HCT116 (cell line): ENCODE data around the gene RNF150. TPM values are rescaled to one million over a fixed set of nuclear protein-coding genes. Genes with fewer than 3 reads are reported as not detected.

Experiments used
- ATAC-seq: fragments of 200-7000 bp; cut with Tn5 transposase; 2 replicates; pipeline ENCODE4 v1.9.1; 2020; ENCODE audit warnings: mild to moderate bottlenecking, moderate library complexity
- BruUV-seq: library from RNA; stranded (reverse); fragments of 400-500 nt; replicated peaks from 2 replicates; lab custom pipeline; 2021; lab: Mats Ljungman, UMichigan
- CTCF ChIA-PET: fragments of 300-600 bp; sonication (Branson Sonifier 250); formaldehyde crosslinking; loops from one replicate; lab custom pipeline; 2021; ENCODE audit warnings: antibody characterized with exemption; lab: Charles Lee
- POLR2A ChIA-PET: fragments of 300-600, 350-600 bp; sonication (Branson Sonifier 250); formaldehyde crosslinking; loops from one replicate; lab custom pipeline; 2021; ENCODE audit warnings: antibody characterized with exemption; lab: Charles Lee
- RAD21 ChIA-PET, 2 experiments: fragments of 300-600 bp; sonication (Branson Sonifier 250); formaldehyde crosslinking; loops; one replicate each; lab custom pipeline; 2023; ENCODE audit warnings: low total read pairs in 2 of 2; ENCODE audit not compliant: uncharacterized antibody in 2 of 2, unreplicated experiment in 2 of 2, low non-redundant PET in 1 of 2; lab: Charles Lee
- DNase-seq: peaks from one replicate; pipeline ENCODE4 v3.0.0-alpha.2; 2010; ENCODE audit warnings: low read depth, low spot score
- H2AFZ ChIP-seq: fragments of 200-600 bp; shearing (Covaris generic), sonication (generic); 2 replicates; pipeline ENCODE4 v1.6.1; 2017; ENCODE audit warnings: low read depth, mixed run types, mixed read lengths, antibody characterized with exemption, low read length; ENCODE audit not compliant: poor library complexity, severe bottlenecking
- H3K27ac ChIP-seq: 2 replicates; pipeline ENCODE4 v1.5.1; 2012; ENCODE audit warnings: low read depth, low read length
- H3K27me3 ChIP-seq: fragments of 200-600 bp; sonication (generic); 2 replicates; pipeline ENCODE4 v1.6.1; 2016; ENCODE audit warnings: mixed run types, low read length, mixed read lengths; ENCODE audit not compliant: insufficient read depth
- H3K36me3 ChIP-seq, 2 experiments: fragments of 200-500 bp in 1 of 2; fragments of 200-600 bp in 1 of 2; sonication (Bioruptor generic) in 1 of 2; sonication (generic) in 1 of 2; 2 replicates each; pipeline versions ENCODE4 v1.5.1 to v1.6.1; 2014 to 2016; ENCODE audit warnings: low read length in 2 of 2, inconsistent platforms in 1 of 2, mixed read lengths in 1 of 2, mixed run types in 1 of 2; ENCODE audit not compliant: insufficient read depth in 2 of 2, control insufficient read depth in 1 of 2
- H3K4me1 ChIP-seq, 2 experiments: fragments of 200-600 bp in 1 of 2; sonication (generic) in 1 of 2; 2 replicates each; pipeline versions ENCODE4 v1.5.1 to v1.6.1; 2012 to 2017; ENCODE audit warnings: low read length in 2 of 2, inconsistent platforms in 1 of 2, mild to moderate bottlenecking in 1 of 2, mixed read lengths in 1 of 2, mixed run types in 1 of 2, moderate library complexity in 1 of 2; ENCODE audit not compliant: insufficient read depth in 2 of 2, control insufficient read depth in 1 of 2
- H3K4me2 ChIP-seq: fragments of 200-600 bp; sonication (generic); 2 replicates; pipeline ENCODE4 v1.6.1; 2017; ENCODE audit warnings: mixed run types, low read length, mixed read lengths
- H3K4me3 ChIP-seq, 2 experiments: fragments of 200-600 bp in 1 of 2; sonication (generic) in 1 of 2; replicated peaks in 1 of 2; 2 replicates each; pipeline ENCODE4 v1.5.1; 2011 to 2016; ENCODE audit warnings: low read length in 2 of 2, control low read depth in 1 of 2, low read depth in 1 of 2, mild to moderate bottlenecking in 1 of 2, mixed read lengths in 1 of 2, mixed run types in 1 of 2
- H3K79me2 ChIP-seq: fragments of 200-600 bp; sonication (generic); 2 replicates; pipeline ENCODE4 v1.6.1; 2017; ENCODE audit warnings: mild to moderate bottlenecking, mixed run types, low read length, moderate library complexity, mixed read lengths; ENCODE audit not compliant: insufficient read depth
- H3K9ac ChIP-seq: fragments of 200-600 bp; sonication (generic); 2 replicates; pipeline ENCODE4 v1.6.1; 2016; ENCODE audit warnings: low read length, mixed read lengths
- H3K9me2 ChIP-seq: fragments of 200-600 bp; sonication (generic), shearing (Covaris generic); 2 replicates; pipeline ENCODE4 v1.6.1; 2017; ENCODE audit warnings: mixed run types, mild to moderate bottlenecking, moderate library complexity; ENCODE audit not compliant: insufficient read depth
- H3K9me3 ChIP-seq, 2 experiments: fragments of 200-500 bp in 1 of 2; fragments of 200-600 bp in 1 of 2; sonication (Bioruptor generic) in 1 of 2; sonication (generic) in 1 of 2; 2 replicates each; pipeline ENCODE4 v1.6.1; 2014 to 2017; ENCODE audit warnings: low read length in 2 of 2, mixed read lengths in 2 of 2, inconsistent platforms in 1 of 2, low read depth in 1 of 2, mild to moderate bottlenecking in 1 of 2, mixed run types in 1 of 2, moderate library complexity in 1 of 2; ENCODE audit not compliant: control insufficient read depth in 1 of 2, insufficient read depth in 1 of 2
- H4K20me1 ChIP-seq: fragments of 200-600 bp; sonication (generic), shearing (Covaris generic); 2 replicates; pipeline ENCODE4 v1.6.1; 2017; ENCODE audit warnings: mixed run types, mild to moderate bottlenecking, moderate library complexity; ENCODE audit not compliant: insufficient read depth
- CBX3 ChIP-seq: IDR thresholded peaks from 2 replicates; pipeline ENCODE4 v1.6.1; 2012; ENCODE audit warnings: low read depth
- EGR1 ChIP-seq: IDR thresholded peaks from 2 replicates; pipeline ENCODE4 v1.6.1; 2012; ENCODE audit warnings: low read depth
- ELF1 ChIP-seq: IDR thresholded peaks from 2 replicates; pipeline ENCODE4 v1.6.1; 2012; ENCODE audit warnings: low read depth, borderline replicate concordance
- EZH2 ChIP-seq: fragments of 200-600 bp; sonication (generic); IDR thresholded peaks from 2 replicates; pipeline ENCODE4 v1.6.1; 2017; ENCODE audit warnings: antibody characterized with exemption, mixed run types
- EZH2phosphoT487 ChIP-seq: fragments of 200-600 bp; IDR thresholded peaks from 2 replicates; pipeline ENCODE4 v1.6.1; 2018; ENCODE audit warnings: antibody characterized with exemption, borderline replicate concordance
- POLR2AphosphoS5 ChIP-seq: IDR thresholded peaks from 2 replicates; pipeline ENCODE4 v1.6.1; 2011; ENCODE audit warnings: mild to moderate bottlenecking, low read depth, low read length, moderate library complexity
- RAD21 ChIP-seq: IDR thresholded peaks from 2 replicates; pipeline ENCODE4 v1.6.1; 2012; ENCODE audit warnings: low read depth, mild to moderate bottlenecking
- SIN3A ChIP-seq: IDR thresholded peaks from 2 replicates; pipeline ENCODE4 v1.6.1; 2012; ENCODE audit warnings: low read depth
- SP1 ChIP-seq: IDR thresholded peaks from 2 replicates; pipeline ENCODE4 v1.6.1; 2012; ENCODE audit warnings: low read depth
- SRF ChIP-seq: IDR thresholded peaks from 2 replicates; pipeline ENCODE4 v1.6.1; 2012; ENCODE audit warnings: low read depth
- TCF7L2 ChIP-seq: IDR thresholded peaks from 2 replicates; pipeline ENCODE4 v1.7.0; 2011; ENCODE audit warnings: borderline replicate concordance, inconsistent platforms; ENCODE audit not compliant: insufficient read depth, insufficient read length; ENCODE audit errors: extremely low read depth
- ZFX ChIP-seq: fragments of 450-650 bp; IDR thresholded peaks from 2 replicates; pipeline ENCODE4 v1.6.1; 2017
- ZNF274 ChIP-seq: fragments of 200-500 bp; sonication (Bioruptor generic); IDR thresholded peaks from 2 replicates; pipeline ENCODE4 v1.6.1; 2014; ENCODE audit warnings: mild to moderate bottlenecking, low read depth, low read length, inconsistent platforms
- intact Hi-C: fragments of 100-400 bp; cut with micrococcal nuclease; formaldehyde crosslinking; loops from 2 replicates; pipeline ENCODE4 v1.10.0; 2022
- total RNA-seq: library from RNA; stranded (reverse); gene quantifications from one replicate; pipeline ENCODE4 v1.2.1, GENCODE V29; 2021; ENCODE audit not compliant: unreplicated experiment
- TF ChIP-seq, protein P1 (sequence below): IDR thresholded peaks from 2 replicates; pipeline ENCODE4 v1.6.1; 2012
- TF ChIP-seq, protein P2 (sequence below): IDR thresholded peaks from 2 replicates; pipeline ENCODE4 v1.6.1; 2011; ENCODE audit warnings: mild to moderate bottlenecking, low read length, moderate library complexity; ENCODE audit not compliant: insufficient replicate concordance; ENCODE audit errors: extremely low read depth
- TF ChIP-seq, protein P3 (sequence below): IDR thresholded peaks from 2 replicates; pipeline ENCODE4 v1.6.1; 2012; ENCODE audit warnings: low read depth

Gene RNF150
- total RNA-seq, 1 experiment from 2014 or later = 0.07 TPM

DNA sequence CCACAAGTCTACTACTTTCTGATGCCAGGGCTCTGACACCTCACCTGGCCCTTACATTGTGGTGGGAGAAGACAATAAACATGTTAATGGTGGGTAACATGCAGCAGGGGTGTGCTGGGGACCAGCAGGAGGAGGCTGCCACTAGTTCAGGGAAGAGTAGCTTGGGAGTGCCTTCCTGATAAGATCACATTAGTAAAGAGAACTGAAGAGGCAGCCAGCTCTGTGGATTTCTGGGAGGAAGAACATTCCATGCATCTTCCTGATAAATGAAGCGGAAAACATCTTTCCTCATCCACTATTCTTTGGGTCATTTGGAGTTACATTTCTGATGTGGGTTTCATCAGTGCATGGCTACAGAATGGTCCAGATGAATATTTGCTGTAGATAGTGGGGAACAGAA, 9.0 kb downstream of the RNF150 start:
- Histone ChIP-seq H3K9me3 (no peaks in the 10 kb centered on the region), H4K20me1 (no peaks in the 10 kb centered on the region), H2AFZ (no peak overlapping the region), H3K9ac (no peak overlapping the region), H3K36me3 (no peaks in the 10 kb centered on the region), H3K27ac (no peak overlapping the region), H3K4me3 (no peak overlapping the region), H3K27me3 (no peaks in the 10 kb centered on the region), H3K4me2 (no peak overlapping the region), H3K4me1 (no peaks in the 10 kb centered on the region), H3K79me2 (no peaks in the 10 kb centered on the region)
- intact Hi-C loops = no loop called here
- RAD21 ChIA-PET = no interaction called here
- no peak for ATAC-seq
- CTCF ChIA-PET = no interaction called here
- POLR2A ChIA-PET = no interaction called here
- no TSS peak for BruUV-seq
- TF ChIP-seq EZH2phosphoT487 (no peak), SIN3A (no peak), ELF1 (no peak)
- TF ChIP-seq, all 23 proteins: peak for 0
- no peak for DNase-seq
- H3K9me2 ChIP-seq = no peaks in the 10 kb centered on the region

DNA sequence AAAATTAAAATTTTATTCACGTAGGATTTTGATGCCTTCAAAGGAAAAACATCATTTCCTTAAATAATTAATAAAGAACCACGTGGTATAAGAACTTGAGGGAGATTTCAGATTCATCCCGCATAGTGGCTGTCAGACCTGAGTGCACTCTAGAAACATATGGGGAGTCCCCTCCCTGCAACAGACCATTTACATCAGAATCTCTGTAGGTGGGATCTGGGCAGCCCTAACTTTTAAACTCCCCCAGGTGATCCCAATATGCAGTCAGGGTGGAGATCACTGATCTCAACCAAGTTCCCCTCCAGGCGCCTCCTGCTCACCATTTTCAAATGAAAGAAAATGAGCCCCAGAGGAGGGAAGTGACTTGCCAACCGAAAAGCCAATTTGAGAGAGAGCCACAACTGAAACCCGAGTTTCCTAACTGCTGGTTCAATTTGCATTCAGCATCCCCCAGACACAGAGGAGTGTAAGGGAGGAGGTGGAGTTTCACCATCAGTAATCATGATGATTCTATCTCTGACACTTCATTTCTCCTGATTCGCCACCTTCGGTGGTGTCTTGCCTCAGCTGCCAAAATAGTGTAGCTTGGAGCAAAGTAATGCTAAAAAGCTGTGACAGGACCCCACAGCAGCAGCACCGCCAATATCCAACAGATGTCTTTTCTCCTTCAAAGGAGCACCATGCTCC, 11.4 kb downstream of the RNF150 start:
- H3K4me1 ChIP-seq = no peaks in the 10 kb centered on the region
- no peaks in the 10 kb centered on the region for H3K9me2 ChIP-seq
- H3K27me3 ChIP-seq = no peaks in the 10 kb centered on the region
- no peak overlapping the region for H3K9ac ChIP-seq
- BruUV-seq = no TSS peak
- no peak overlapping the region for H2AFZ ChIP-seq
- no peaks in the 10 kb centered on the region for H3K9me3 ChIP-seq
- H3K79me2 ChIP-seq = no peaks in the 10 kb centered on the region
- ChIA-PET RAD21 (no interaction called here), POLR2A (no interaction called here), CTCF (no interaction called here)
- H3K4me3 ChIP-seq = no peak overlapping the region
- H3K36me3 ChIP-seq = no peaks in the 10 kb centered on the region
- no peak for DNase-seq
- intact Hi-C loops = no loop called here
- ATAC-seq = no peak
- no peak overlapping the region for H3K4me2 ChIP-seq
- H4K20me1 ChIP-seq = no peaks in the 10 kb centered on the region
- no peak overlapping the region for H3K27ac ChIP-seq
- TF ChIP-seq, protein P1, sequence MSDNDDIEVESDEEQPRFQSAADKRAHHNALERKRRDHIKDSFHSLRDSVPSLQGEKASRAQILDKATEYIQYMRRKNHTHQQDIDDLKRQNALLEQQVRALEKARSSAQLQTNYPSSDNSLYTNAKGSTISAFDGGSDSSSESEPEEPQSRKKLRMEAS = no peak
- TF ChIP-seq RAD21 (no peak), ZFX (no peak), SRF (no peak), TCF7L2 (no peak), POLR2AphosphoS5 (no peak), CBX3 (no peak), EZH2 (no peak), SP1 (no peak), EGR1 (no peak), ZNF274 (no peak)
- TF ChIP-seq, protein P2, sequence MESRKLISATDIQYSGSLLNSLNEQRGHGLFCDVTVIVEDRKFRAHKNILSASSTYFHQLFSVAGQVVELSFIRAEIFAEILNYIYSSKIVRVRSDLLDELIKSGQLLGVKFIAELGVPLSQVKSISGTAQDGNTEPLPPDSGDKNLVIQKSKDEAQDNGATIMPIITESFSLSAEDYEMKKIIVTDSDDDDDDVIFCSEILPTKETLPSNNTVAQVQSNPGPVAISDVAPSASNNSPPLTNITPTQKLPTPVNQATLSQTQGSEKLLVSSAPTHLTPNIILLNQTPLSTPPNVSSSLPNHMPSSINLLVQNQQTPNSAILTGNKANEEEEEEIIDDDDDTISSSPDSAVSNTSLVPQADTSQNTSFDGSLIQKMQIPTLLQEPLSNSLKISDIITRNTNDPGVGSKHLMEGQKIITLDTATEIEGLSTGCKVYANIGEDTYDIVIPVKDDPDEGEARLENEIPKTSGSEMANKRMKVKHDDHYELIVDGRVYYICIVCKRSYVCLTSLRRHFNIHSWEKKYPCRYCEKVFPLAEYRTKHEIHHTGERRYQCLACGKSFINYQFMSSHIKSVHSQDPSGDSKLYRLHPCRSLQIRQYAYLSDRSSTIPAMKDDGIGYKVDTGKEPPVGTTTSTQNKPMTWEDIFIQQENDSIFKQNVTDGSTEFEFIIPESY = no peak
- TF ChIP-seq, protein P3, sequence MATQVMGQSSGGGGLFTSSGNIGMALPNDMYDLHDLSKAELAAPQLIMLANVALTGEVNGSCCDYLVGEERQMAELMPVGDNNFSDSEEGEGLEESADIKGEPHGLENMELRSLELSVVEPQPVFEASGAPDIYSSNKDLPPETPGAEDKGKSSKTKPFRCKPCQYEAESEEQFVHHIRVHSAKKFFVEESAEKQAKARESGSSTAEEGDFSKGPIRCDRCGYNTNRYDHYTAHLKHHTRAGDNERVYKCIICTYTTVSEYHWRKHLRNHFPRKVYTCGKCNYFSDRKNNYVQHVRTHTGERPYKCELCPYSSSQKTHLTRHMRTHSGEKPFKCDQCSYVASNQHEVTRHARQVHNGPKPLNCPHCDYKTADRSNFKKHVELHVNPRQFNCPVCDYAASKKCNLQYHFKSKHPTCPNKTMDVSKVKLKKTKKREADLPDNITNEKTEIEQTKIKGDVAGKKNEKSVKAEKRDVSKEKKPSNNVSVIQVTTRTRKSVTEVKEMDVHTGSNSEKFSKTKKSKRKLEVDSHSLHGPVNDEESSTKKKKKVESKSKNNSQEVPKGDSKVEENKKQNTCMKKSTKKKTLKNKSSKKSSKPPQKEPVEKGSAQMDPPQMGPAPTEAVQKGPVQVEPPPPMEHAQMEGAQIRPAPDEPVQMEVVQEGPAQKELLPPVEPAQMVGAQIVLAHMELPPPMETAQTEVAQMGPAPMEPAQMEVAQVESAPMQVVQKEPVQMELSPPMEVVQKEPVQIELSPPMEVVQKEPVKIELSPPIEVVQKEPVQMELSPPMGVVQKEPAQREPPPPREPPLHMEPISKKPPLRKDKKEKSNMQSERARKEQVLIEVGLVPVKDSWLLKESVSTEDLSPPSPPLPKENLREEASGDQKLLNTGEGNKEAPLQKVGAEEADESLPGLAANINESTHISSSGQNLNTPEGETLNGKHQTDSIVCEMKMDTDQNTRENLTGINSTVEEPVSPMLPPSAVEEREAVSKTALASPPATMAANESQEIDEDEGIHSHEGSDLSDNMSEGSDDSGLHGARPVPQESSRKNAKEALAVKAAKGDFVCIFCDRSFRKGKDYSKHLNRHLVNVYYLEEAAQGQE = no peak
